K562 (cell line): ENCODE measurements around the gene APOC1. TPM values are rescaled to one million over a fixed set of nuclear protein-coding genes. Genes with fewer than 3 reads are reported as not detected.

Experiments used
- ATAC-seq: fragments of 200-7000 bp; cut with Tn5 transposase; 3 replicates; pipeline ENCODE4 v1.9.1; 2020; ENCODE audit warnings: moderate library complexity
- BruUV-seq: library from RNA; stranded (reverse); fragments of 400-500 nt; replicated peaks from 2 replicates; lab custom pipeline; 2021; lab: Mats Ljungman, UMichigan
- CTCF ChIA-PET: fragments of 300-600 bp; formaldehyde crosslinking; extraction: SDS; loops from one replicate; lab custom pipeline; 2021; ENCODE audit warnings: low intra/inter-chr PET ratio; lab: Yijun Ruan, JAX
- POLR2A ChIA-PET: fragments of 300-600, 350-650 bp; sonication (Branson Sonifier 250); formaldehyde crosslinking; extraction: SDS; loops from one replicate; lab custom pipeline; 2021; ENCODE audit warnings: antibody characterized with exemption, inconsistent platforms; lab: Yijun Ruan, JAX
- DNase-seq, 4 experiments: peaks; one replicate each; pipeline versions ENCODE4 v3.0.0 to v3.0.0-alpha.2; 2011 to 2018; ENCODE audit warnings: low spot score in 3 of 4, mixed read lengths in 3 of 4; ENCODE audit errors: extremely low read depth in 1 of 4
- FAIRE-seq: peaks from 2 replicates; lab custom pipeline; 2011; peaks lifted over from hg19 to GRCh38; lab: Jason Lieb, UNC
- H2AFZ ChIP-seq: 2 replicates; pipeline ENCODE4 v1.6.0; 2011; ENCODE audit warnings: low read depth, low read length, control low read depth, inconsistent platforms
- H3K27ac ChIP-seq: fragments of 200-600 bp; 3 replicates; pipeline ENCODE4 v1.8.0; 2011; ENCODE audit warnings: low read depth, mild to moderate bottlenecking, control low read depth, inconsistent platforms, low read length, moderate library complexity, mixed read lengths; ENCODE audit errors: extremely low read depth
- H3K27me3 ChIP-seq, 2 experiments: fragments of 300-600 bp in 1 of 2; 2 replicates in 1 of 2; 3 replicates in 1 of 2; pipeline versions ENCODE4 v1.6.0 to v1.8.0; 2011; ENCODE audit warnings: inconsistent platforms in 2 of 2, low read length in 2 of 2, mild to moderate bottlenecking in 1 of 2, mixed read lengths in 1 of 2, moderate library complexity in 1 of 2; ENCODE audit not compliant: control insufficient read depth in 2 of 2, insufficient read depth in 2 of 2
- H3K36me3 ChIP-seq: fragments of 300-600 bp; 3 replicates; pipeline ENCODE4 v1.8.0; 2011; ENCODE audit warnings: mild to moderate bottlenecking, low read length, inconsistent platforms; ENCODE audit not compliant: control insufficient read depth, insufficient read depth
- H3K4me1 ChIP-seq, 2 experiments: fragments of 200-600 bp in 1 of 2; replicated peaks in 1 of 2; 2 replicates in 1 of 2; 3 replicates in 1 of 2; pipeline versions ENCODE4 v1.5.1 to v1.8.0; 2011; ENCODE audit warnings: inconsistent platforms in 2 of 2, low read length in 2 of 2, mild to moderate bottlenecking in 1 of 2, mixed read lengths in 1 of 2, moderate library complexity in 1 of 2; ENCODE audit not compliant: control insufficient read depth in 2 of 2, insufficient read depth in 2 of 2
- H3K4me2 ChIP-seq: 2 replicates; pipeline ENCODE4 v1.6.1; 2011; ENCODE audit warnings: low read length, control low read depth, inconsistent platforms, mixed read lengths; ENCODE audit not compliant: insufficient read depth
- H3K4me3 ChIP-seq: fragments of 200-600 bp; sonication (generic), shearing (Covaris generic); 2 replicates; pipeline ENCODE4 v1.5.1; 2016; ENCODE audit warnings: control low read depth, inconsistent platforms
- H3K79me2 ChIP-seq: fragments of 200-600 bp; 3 replicates; pipeline ENCODE4 v1.8.0; 2011; ENCODE audit warnings: low read length, inconsistent platforms; ENCODE audit not compliant: control insufficient read depth, insufficient read depth
- H3K9ac ChIP-seq, 2 experiments: 2 replicates each; pipeline versions ENCODE4 v1.6.0 to v1.6.1; 2011; ENCODE audit warnings: low read depth in 2 of 2, low read length in 2 of 2, control low read depth in 1 of 2, inconsistent platforms in 1 of 2, mild to moderate bottlenecking in 1 of 2, mixed read lengths in 1 of 2; ENCODE audit not compliant: insufficient read depth in 1 of 2
- H3K9me1 ChIP-seq: one replicate; pipeline ENCODE4 v1.6.0; 2011; ENCODE audit warnings: inconsistent platforms, mild to moderate bottlenecking, low read length, moderate library complexity; ENCODE audit not compliant: control insufficient read depth, insufficient read depth
- H3K9me3 ChIP-seq: replicated peaks from 2 replicates; pipeline ENCODE4 v1.5.1; 2011; ENCODE audit warnings: low read depth, low read length, inconsistent platforms; ENCODE audit not compliant: control insufficient read depth, insufficient read depth
- H4K20me1 ChIP-seq: replicated peaks from 2 replicates; pipeline ENCODE4 v1.6.1; 2011; ENCODE audit warnings: low read length, inconsistent platforms, mixed read lengths; ENCODE audit not compliant: control insufficient read depth, insufficient read depth
- ASH1L ChIP-seq: fragments of 450-650 bp; IDR thresholded peaks from 2 replicates; pipeline ENCODE4 v1.6.1; 2018; ENCODE audit warnings: borderline replicate concordance, mild to moderate bottlenecking, low read depth; ENCODE audit not compliant: partially characterized antibody
- ETV6 ChIP-seq, 3 experiments: fragments of 150-350 bp in 1 of 3; sonication (generic) in 1 of 3; formaldehyde crosslinking in 1 of 3; IDR thresholded peaks; 2 replicates each; pipeline versions ENCODE4 v1.6.1 to v1.8.0; 2014 to 2022; ENCODE audit warnings: borderline replicate concordance in 2 of 3, low read depth in 2 of 3, antibody characterized with exemption in 1 of 3, low read length in 1 of 3, mild to moderate bottlenecking in 1 of 3, missing genetic modification reagents in 1 of 3
- HNRNPLL ChIP-seq: fragments of 200-400 bp; formaldehyde crosslinking; IDR thresholded peaks from 2 replicates; pipeline ENCODE4 v1.6.1; 2017; ENCODE audit warnings: low read length, low read depth, mild to moderate bottlenecking; ENCODE audit not compliant: poor library complexity, severe bottlenecking
- RAD21 ChIP-seq, 2 experiments: fragments of 250-450 bp in 1 of 2; fragments of 450-650 bp in 1 of 2; sonication (Bioruptor Pico) in 1 of 2; formaldehyde crosslinking in 1 of 2; IDR thresholded peaks in 1 of 2; conservative IDR thresholded peaks in 1 of 2; 2 replicates each; pipeline versions ENCODE4 v1.4.0 to v1.8.0; 2020 to 2022; ENCODE audit warnings: mild to moderate bottlenecking in 2 of 2, moderate library complexity in 1 of 2
- RHOXF2B ChIP-seq: fragments of 250-450 bp; sonication (Bioruptor Pico); conservative IDR thresholded peaks from 2 replicates; pipeline ENCODE4 v1.5.1; 2021
- XRCC4 ChIP-seq: IDR thresholded peaks from one replicate; pipeline ENCODE4 v1.6.1; 2011; ENCODE audit not compliant: insufficient read depth, insufficient read length; ENCODE audit errors: extremely low read depth
- ZNF3 ChIP-seq: fragments of 250-450 bp; sonication (Bioruptor Pico); IDR thresholded peaks from 2 replicates; pipeline ENCODE4 v1.5.0; 2021; ENCODE audit warnings: mild to moderate bottlenecking, moderate library complexity
- ZNF507 ChIP-seq: conservative IDR thresholded peaks from 2 replicates; pipeline ENCODE4 v1.6.1; 2017; ENCODE audit warnings: missing genetic modification characterization, missing compliant biosample characterization
- ZSCAN32 ChIP-seq: fragments of 450-650 bp; formaldehyde crosslinking; IDR thresholded peaks from 2 replicates; pipeline ENCODE4 v1.4.0; 2020; ENCODE audit warnings: mild to moderate bottlenecking, moderate library complexity
- WGBS: fragments of 100-300 bp; shearing (Covaris generic); methylation state at CpG from one replicate; pipeline ENCODE4 v1.1.6; 2016; ENCODE audit warnings: low coverage, mixed read lengths; ENCODE audit not compliant: insufficient coverage; ENCODE audit errors: missing lambda C conversion rate; 5-methylcytosine and 5-hydroxymethylcytosine counted together
- in situ Hi-C: fragments of 300-500 bp; cut with MboI; formaldehyde crosslinking; loops from 4 replicates; pipeline ENCODE4 v1.15.0; 2018; ENCODE audit warnings: inconsistent platforms, mixed read lengths
- intact Hi-C: fragments of 100-400 bp; cut with micrococcal nuclease; formaldehyde crosslinking; loops from 2 replicates; pipeline ENCODE4 v1.14.2; 2022
- polyA plus RNA-seq, 8 experiments: library from polyadenylated mRNA; depleted of rRNA in 4 of 8; stranded (reverse) in 5 of 8; unstranded in 3 of 8; fragments of >200 nt; fragmentation: Nextera tagmentation in 2 of 8; fragmentation: Illumina TruSeq in 1 of 8; extraction: Ambion mirVana in 2 of 8; extraction: Trizol in 1 of 8; gene quantifications; 2 replicates each; pipeline versions ENCODE4 v1.2.1 to v1.2.3, GENCODE V29; 2011 to 2014; ENCODE audit warnings: inconsistent platforms in 1 of 8, missing spikeins in 1 of 8
- total RNA-seq, 7 experiments: library from RNA; depleted of rRNA in 6 of 7; stranded (reverse); fragments of >200 nt in 6 of 7; fragmentation: Illumina TruSeq in 2 of 7; extraction: Trizol in 2 of 7; gene quantifications; 2 replicates each; pipeline versions ENCODE4 v1.2.1 to v1.2.3, GENCODE V29; 2011 to 2021; ENCODE audit warnings: low replicate concordance in 1 of 7
- TF ChIP-seq, protein P1 (sequence below): fragments of 450-650 bp; IDR thresholded peaks from 2 replicates; pipeline ENCODE4 v1.6.1; 2016; ENCODE audit warnings: low read depth, mild to moderate bottlenecking, moderate library complexity

The APOC1 gene
- total and polyA plus RNA-seq, 9 of the 15 experiments (the other 6 are each of a cell fraction or from before 2014, with no cell fraction given), result 115 to 408 (median 220) TPM

DNA sequence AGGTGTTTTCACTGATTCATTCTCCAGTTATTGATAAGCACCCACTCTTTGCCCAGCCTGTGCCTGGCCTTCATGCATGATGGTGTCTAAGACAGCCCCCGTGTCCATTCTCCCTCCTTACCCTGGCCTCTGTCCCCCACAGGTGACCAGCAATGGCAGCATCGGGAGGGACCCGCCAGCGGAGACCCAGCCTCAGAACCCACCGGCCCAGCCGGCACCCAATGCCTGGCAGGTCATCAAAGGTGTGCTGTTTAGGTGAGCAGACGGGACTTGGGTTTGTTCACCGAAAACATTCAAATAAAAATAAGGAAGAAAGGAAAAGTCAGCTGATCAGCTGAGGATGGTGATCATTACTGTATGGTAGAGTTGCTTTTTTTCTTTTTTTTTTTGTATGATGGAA lies 47.4 kb downstream of the APOC1 start:
- no TSS peak for BruUV-seq
- no peak overlapping the region for H3K4me2 ChIP-seq
- H3K27ac ChIP-seq, result no peak overlapping the region
- in situ Hi-C loops, result no loop called here
- DNase-seq, result no peak
- H3K4me1 ChIP-seq, result peaks cover 6 to 13% of the 10 kb centered on the region in 2 experiments; a peak in 4 of 5 replicates
- H3K9me3 ChIP-seq, result no peaks in the 10 kb centered on the region
- H4K20me1 ChIP-seq, result peaks cover 11% of the 10 kb centered on the region
- intact Hi-C loops, result no loop called here
- no peak for TF ChIP-seq RHOXF2B (CRISPR knock-in tag)
- TF ChIP-seq ETV6 (IDR thresholded peaks at IDR 0.05; ENCODE audit: borderline replicate concordance in 1 of 2, low read depth in 2 of 2, low read length in 1 of 2), result no peak
- no peak for TF ChIP-seq ETV6 (CRISPR knock-in tag; IDR thresholded peaks at IDR 0.05; ENCODE audit: borderline replicate concordance)
- ATAC-seq, result no peak
- H2AFZ ChIP-seq, result no peak overlapping the region
- H3K4me3 ChIP-seq, result no peak overlapping the region
- H3K79me2 ChIP-seq, result peaks cover 46% of the 10 kb centered on the region
- WGBS, result 95% methylated on average over 5 of the region's 8 CpGs
- no peak for FAIRE-seq
- peaks cover 67% of the 10 kb centered on the region; the same call in 2 of the 3 replicates for H3K36me3 ChIP-seq
- H3K9ac ChIP-seq, result no peak overlapping the region
- ChIA-PET CTCF (no interaction called here), POLR2A (no interaction called here)
- H3K27me3 ChIP-seq, result no peaks in the 10 kb centered on the region
- H3K9me1 ChIP-seq, result peaks cover 5% of the 10 kb centered on the region

DNA sequence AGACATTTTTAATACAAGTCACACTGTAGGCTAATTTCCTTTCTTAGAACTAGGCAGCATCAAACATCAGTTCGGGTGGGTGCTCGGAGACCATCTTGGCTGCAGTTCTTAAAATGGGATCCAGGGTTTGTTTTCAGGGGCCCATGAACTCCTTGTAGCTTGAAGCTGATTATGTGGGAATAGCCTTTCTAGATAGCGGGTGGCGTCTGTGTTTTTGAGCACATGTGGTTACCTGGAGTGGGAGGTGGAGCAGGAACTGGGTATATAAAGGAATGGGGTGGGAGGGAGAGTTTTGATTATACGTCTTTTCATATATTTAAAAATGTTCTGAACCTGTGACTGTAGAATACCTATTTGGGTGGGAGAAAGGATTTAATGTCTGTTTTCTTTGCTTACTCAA lies 53.7 kb downstream of the APOC1 start:
- in situ Hi-C loops (no loop called here), intact Hi-C loops (no loop called here)
- Histone ChIP-seq H3K27me3 (no peaks in the 10 kb centered on the region), H2AFZ (no peak overlapping the region), H3K79me2 (peaks cover 3% of the 10 kb centered on the region; the same call in 1 of the 3 replicates), H4K20me1 (no peaks in the 10 kb centered on the region), H3K4me2 (no peak overlapping the region), H3K4me1 (peaks cover 0 to 5% of the 10 kb centered on the region in 2 experiments; a peak in 1 of 5 replicates), H3K27ac (no peak overlapping the region), H3K9me1 (no peaks in the 10 kb centered on the region), H3K9ac (no peak overlapping the region), H3K9me3 (no peaks in the 10 kb centered on the region), H3K36me3 (peaks cover 47% of the 10 kb centered on the region; the same call in 2 of the 3 replicates), H3K4me3 (no peak overlapping the region)
- FAIRE-seq (no peak), DNase-seq (no peak), ATAC-seq (no peak)
- ChIA-PET POLR2A (interaction anchor here (0.8 to 1.0 kb wide), 3 partner anchors 9 to 76 kb away, joined by 3 read pairs; no protein-coding TSS in a partner anchor), CTCF (no interaction called here)
- 95% methylated on average over 5 of the region's 5 CpGs for WGBS
- BruUV-seq, result no TSS peak
- TF ChIP-seq ZNF507 (tag) (no peak), XRCC4 (no peak), RAD21 (CRISPR knock-in tag; conservative IDR thresholded peaks at IDR 0.05 in 1 of 2, IDR thresholded peaks at IDR 0.05 in 1 of 2) (no peak), ZNF3 (CRISPR knock-in tag) (no peak), ASH1L (no peak), ZSCAN32 (CRISPR knock-in tag) (no peak), HNRNPLL (no peak)
- TF ChIP-seq, protein P1, sequence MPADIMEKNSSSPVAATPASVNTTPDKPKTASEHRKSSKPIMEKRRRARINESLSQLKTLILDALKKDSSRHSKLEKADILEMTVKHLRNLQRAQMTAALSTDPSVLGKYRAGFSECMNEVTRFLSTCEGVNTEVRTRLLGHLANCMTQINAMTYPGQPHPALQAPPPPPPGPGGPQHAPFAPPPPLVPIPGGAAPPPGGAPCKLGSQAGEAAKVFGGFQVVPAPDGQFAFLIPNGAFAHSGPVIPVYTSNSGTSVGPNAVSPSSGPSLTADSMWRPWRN, result no peak
